Skeletal muscle tissue (tissue), 5 donors: ENCODE data around the gene CNFN. TPM values are rescaled to one million over a fixed set of nuclear protein-coding genes. Genes with fewer than 3 reads are reported as not detected.
"Not testable (repeated sequence)": the region's sequence is repeated elsewhere in the genome, so short reads cannot be mapped to it uniquely, and the experiment has no call there.

Experiments
- H3K27ac ChIP-seq: one replicate; pipeline ENCODE4 v1.7.0; 2013; ENCODE audit warnings: mild to moderate bottlenecking, low read depth, low read length, inconsistent platforms
- H3K27me3 ChIP-seq, 3 donors: one replicate each; pipeline ENCODE4 v1.7.0; 2013; ENCODE audit warnings: low read length in 3 of 3; ENCODE audit not compliant: control insufficient read depth in 3 of 3, insufficient read depth in 3 of 3
- H3K36me3 ChIP-seq, 3 donors: one replicate each; pipeline ENCODE4 v1.7.0; 2013; ENCODE audit warnings: low read length in 3 of 3; ENCODE audit not compliant: control insufficient read depth in 3 of 3, insufficient read depth in 3 of 3
- H3K4me1 ChIP-seq, 3 donors: one replicate each; pipeline ENCODE4 v1.7.0; 2013; ENCODE audit warnings: low read length in 3 of 3, mild to moderate bottlenecking in 3 of 3; ENCODE audit not compliant: control insufficient read depth in 3 of 3, insufficient read depth in 3 of 3
- H3K4me3 ChIP-seq, 3 donors: one replicate each; pipeline ENCODE4 v1.7.0; 2013; ENCODE audit warnings: low read length in 3 of 3
- H3K9ac ChIP-seq, 3 donors: one replicate each; pipeline ENCODE4 v1.7.0; 2013; ENCODE audit warnings: low read length in 3 of 3, mild to moderate bottlenecking in 3 of 3, moderate library complexity in 2 of 3, low read depth in 1 of 3
- H3K9me3 ChIP-seq, 3 donors: one replicate each; pipeline ENCODE4 v1.7.0; 2013; ENCODE audit warnings: low read length in 3 of 3; ENCODE audit not compliant: control insufficient read depth in 3 of 3
- small RNA-seq: library from RNA; depleted of rRNA; stranded (forward); fragments of <200 nt; gene quantifications from one replicate; pipeline ENCODE3, GENCODE V24; 2014
- total RNA-seq: library from RNA; depleted of rRNA; stranded (reverse); fragments of >200 nt; gene quantifications from one replicate; pipeline ENCODE4 v1.2.3, GENCODE V29; 2014
- donor health status: Osteomylitis.

CNFN gene
- total RNA-seq, 1 donor from 2014 or later, result not detected

DNA sequence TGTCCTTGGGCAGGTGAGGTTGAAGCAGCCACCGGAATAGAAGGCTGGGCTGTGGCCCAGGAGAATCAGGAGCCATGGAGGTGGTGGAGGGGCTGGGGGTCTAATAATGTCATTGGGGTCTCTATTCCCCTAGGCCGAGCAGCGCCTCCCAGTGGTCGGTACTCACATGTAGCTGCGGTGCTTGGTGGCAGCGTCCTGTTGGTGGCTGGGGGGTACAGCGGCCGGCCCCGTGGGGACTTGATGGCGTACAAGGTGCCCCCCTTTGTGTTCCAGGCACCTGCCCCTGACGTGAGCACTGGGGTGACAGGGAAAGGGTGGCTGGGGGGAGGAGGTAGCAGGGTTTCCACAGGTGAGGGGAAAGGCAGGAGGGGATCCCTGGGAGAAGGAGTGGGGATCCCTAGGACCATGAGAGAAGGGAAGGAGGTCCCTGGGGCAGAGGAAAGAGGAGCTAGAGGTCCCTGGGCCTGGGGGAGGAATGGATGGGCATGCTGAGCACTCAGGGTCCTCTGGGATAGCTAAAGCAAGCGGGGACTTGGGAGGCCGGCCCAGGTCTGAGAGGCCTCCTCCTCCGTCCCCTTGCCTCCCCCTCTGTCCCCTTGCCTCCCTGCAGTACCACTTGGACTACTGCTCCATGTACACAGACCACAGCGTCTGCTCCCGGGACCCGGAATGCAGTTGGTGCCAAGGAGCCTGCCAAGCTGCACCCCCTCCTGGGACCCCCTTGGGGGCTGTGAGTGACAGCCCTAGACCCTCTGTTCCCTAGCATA is 46.6 kb downstream of the CNFN start:
- H3K27ac ChIP-seq, result no peak overlapping the region
- H3K27me3 ChIP-seq, result no peaks in the 10 kb centered on the region
- H3K9me3 ChIP-seq, result no peaks in the 10 kb centered on the region
- H3K9ac ChIP-seq, result no peak overlapping the region
- H3K36me3 ChIP-seq, result peaks cover 18 to 36% (median 26%) of the 10 kb centered on the region in 3 donors
- no peaks in the 10 kb centered on the region for H3K4me1 ChIP-seq
- H3K4me3 ChIP-seq, result no peak overlapping the region

DNA sequence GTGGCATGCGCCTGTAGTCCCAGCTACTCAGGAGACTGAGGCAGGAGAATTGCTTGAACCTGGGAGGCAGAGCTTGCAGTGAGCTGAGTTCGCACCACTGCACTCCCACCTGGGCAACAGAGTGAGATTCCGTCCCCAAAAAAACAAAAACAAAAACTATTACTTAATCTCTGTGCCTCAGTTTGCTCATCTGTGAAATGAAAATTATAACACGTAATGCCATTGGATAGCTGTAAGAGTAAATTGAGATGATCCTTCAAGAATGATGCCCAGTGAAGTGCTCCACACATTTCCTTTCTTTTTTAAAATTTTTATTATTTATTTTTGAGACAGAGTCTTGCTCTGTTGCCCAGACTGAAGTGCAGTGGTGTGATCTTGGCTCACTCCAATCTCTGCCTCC is 50.2 kb downstream of the CNFN start:
- not testable (repeated sequence) for H3K4me1 ChIP-seq, H3K27me3 ChIP-seq, H3K9ac ChIP-seq, H3K27ac ChIP-seq, H3K4me3 ChIP-seq, H3K9me3 ChIP-seq
- H3K36me3 ChIP-seq, result peaks cover 25 to 47% (median 32%) of the 10 kb centered on the region in 3 donors

DNA sequence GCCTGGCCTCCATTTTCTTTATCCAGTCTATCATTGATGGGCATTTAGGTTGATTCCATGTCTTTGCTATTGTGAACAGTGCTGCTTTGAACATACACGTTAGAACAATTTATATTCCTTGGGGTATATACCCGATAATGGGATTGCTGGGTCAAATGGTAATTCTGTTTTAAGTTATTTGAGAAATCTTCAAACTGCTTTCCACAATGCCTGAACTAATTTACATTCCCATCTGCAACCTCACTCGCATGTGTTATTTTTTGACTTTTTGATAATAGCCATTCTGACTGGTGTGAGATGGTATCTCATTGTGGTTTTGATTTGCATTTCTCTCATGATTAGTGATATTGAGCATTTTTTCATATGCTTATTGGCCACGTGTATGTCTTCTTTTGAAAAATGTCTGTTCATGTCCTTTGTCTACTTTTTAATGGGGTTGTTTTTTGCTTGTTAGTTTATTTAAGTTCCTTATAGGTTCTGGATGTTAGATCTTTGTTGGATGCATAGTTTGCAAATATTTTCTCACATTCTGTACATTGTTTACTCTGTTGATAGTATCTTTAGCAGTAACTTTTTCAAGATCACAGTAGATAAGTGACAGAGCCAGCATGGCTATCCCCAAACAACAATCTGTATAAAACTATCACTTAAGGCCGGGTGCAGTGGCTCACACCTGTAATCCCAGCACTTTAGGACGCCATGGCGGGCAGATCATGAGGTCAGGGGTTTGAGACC is 50.8 kb downstream of the CNFN start:
- H3K4me1 ChIP-seq, H3K4me3 ChIP-seq, H3K27ac ChIP-seq, H3K9ac ChIP-seq, H3K9me3 ChIP-seq, H3K27me3 ChIP-seq: not testable (repeated sequence)
- H3K36me3 ChIP-seq, result peaks cover 22 to 46% (median 33%) of the 10 kb centered on the region in 3 donors

Small RNA genes within 50 kb of the gene (small RNA-seq; reads per million reads assigned to genes)
- not detected for gene MIR8077

Other genes starting within 250 kb of the CNFN start
- gene DEDD2, start 172.6 kb downstream of the CNFN start, total RNA-seq, result 21.4 TPM
- 7.8 TPM for gene ZNF526, start 170.0 kb downstream of the CNFN start, total RNA-seq
- gene GSK3A, start 147.7 kb downstream of the CNFN start, total RNA-seq, result 5.2 TPM
- gene ERF, start 135.2 kb downstream of the CNFN start, total RNA-seq, result 12.0 TPM
- gene CIC, start 121.0 kb downstream of the CNFN start, total RNA-seq, result 10.4 TPM
- not detected for gene PRR19, start 88.2 kb downstream of the CNFN start, total RNA-seq
- gene PAFAH1B3, start 87.7 kb downstream of the CNFN start, total RNA-seq, result 29.2 TPM
- gene TMEM145, start 77.0 kb downstream of the CNFN start, total RNA-seq, result 0.52 TPM
- 17.2 TPM for gene MEGF8, start 64.7 kb downstream of the CNFN start, total RNA-seq
- gene LIPE, start 37.1 kb upstream of the CNFN start, total RNA-seq, result 8.9 TPM
- not detected for gene CXCL17, start 52.6 kb upstream of the CNFN start, total RNA-seq
- 0.52 TPM for gene CEACAM1, start 138.2 kb upstream of the CNFN start, total RNA-seq
- gene CEACAM8, start 204.6 kb upstream of the CNFN start, total RNA-seq, result 0.52 TPM